Measurements from ENCODE around the gene CFAP69.

The CFAP69 gene

DNA sequence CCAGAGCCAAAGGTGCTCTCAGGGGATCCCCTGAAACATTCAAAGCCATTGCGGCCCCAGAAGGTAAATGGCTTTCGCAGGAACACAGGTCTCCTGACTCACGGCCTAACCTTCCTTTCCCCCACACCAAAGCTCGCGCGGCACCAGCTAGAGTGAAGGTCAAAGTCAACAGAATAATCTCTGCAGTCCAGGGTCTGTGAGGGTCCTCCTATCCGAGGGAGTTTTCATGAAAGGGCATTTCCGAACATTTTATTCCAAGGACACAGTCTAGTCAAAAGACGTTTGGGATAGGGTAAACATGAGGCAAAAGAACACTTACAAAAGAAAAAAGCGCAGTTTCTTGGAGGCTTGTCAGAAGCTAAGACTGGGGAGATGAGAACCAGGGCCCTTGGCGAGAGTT, 34.0 kb upstream of the CFAP69 start:
- Histone ChIP-seq H2BK120ac (ENCODE audit: low read depth, low read length) (peak overlapping the region; percentile 76), H2BK5ac (ENCODE audit: low read length) (peak overlapping the region; percentile 35), H3K23ac (ENCODE audit: low read length) (no peak overlapping the region), H3K79me2 (ENCODE audit: control insufficient read depth, insufficient read depth, low read length) (peaks cover 1% of the 10 kb centered on the region), H3K27me3 (ENCODE audit: insufficient read depth, low read length, poor library complexity) (no peaks in the 10 kb centered on the region), H3K4me2 (ENCODE audit: low read length) (peak overlapping the region; percentile 73), H4K5ac (ENCODE audit: low read length) (peak overlapping the region; percentile 21), H3K18ac (ENCODE audit: low read length) (peak overlapping the region; percentile 66), H4K8ac (ENCODE audit: low read depth, low read length) (no peak overlapping the region), H3K56ac (ENCODE audit: low read length) (peak overlapping the region; percentile 89), H3K4me3 (ENCODE audit: low read length) (peak overlapping the region; percentile 49), H2AK5ac (ENCODE audit: low read length) (no peak overlapping the region), H3K9ac (ENCODE audit: low read length) (peak overlapping the region; percentile 70), H3K27ac (ENCODE audit: low read depth, low read length) (peak overlapping the region; percentile 34), H2BK15ac (replicated peaks; ENCODE audit: low read depth) (no peak overlapping the region), H3K79me1 (ENCODE audit: low read length) (no peaks in the 10 kb centered on the region), H3K4me1 (ENCODE audit: control insufficient read depth, low read depth, low read length) (peaks cover 2% of the 10 kb centered on the region), H3K4ac (ENCODE audit: low read depth, low read length) (no peak overlapping the region), H3K36me3 (ENCODE audit: control insufficient read depth, insufficient read depth, low read length) (no peaks in the 10 kb centered on the region)
- DNase-seq: no peak
- whole genome bisulfite sequencing (ENCODE audit: extremely low coverage, insufficient coverage, low lambda C conversion rate): no CpG with 5 or more reads among the region's 11 CpGs

DNA sequence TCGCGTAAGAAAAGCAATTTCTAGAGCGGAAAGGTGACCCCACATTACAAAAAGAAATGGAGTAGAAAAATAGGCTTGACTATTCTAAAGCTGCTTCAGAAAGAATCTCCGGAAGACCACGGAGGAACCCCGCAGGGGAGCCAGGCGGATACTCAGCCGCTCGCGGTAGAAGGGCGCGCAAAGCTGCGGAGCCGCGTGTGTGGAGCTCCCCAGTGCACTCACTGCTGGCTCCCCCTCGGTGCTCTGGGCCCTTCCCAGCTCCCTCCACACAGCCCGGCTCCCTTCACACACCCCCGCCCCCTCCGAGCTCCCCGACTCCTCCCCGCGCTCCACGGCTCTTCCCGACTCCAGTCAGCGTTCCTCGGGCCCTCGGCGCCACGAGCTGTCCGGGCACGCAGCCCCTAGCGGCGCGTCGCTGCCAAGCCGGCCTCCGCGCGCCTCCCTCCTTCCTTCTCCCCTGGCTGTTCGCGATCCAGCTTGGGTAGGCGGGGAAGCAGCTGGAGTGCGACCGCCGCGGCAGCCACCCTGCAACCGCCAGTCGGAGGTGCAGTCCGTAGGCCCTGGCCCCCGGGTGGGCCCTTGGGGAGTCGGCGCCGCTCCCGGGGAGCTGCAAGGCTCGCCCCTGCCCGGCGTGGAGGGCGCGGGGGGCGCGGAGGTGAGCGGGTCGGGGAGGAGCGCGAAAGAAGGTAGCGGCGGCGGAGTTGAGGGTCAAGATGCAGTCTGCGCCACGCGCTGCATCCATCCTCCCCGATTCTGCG, 33.4 kb upstream of the CFAP69 start, which contains the start of gene STEAP2:
TSS of gene STEAP2 (plus strand) at position 350 of the 758 bp plus-strand sequence. CDS start 13,343 bp downstream, outside the sequence.
- peak within 1 kb of the TSS; percentile 34 for H3K27ac ChIP-seq (ENCODE audit: low read depth, low read length)

DNA sequence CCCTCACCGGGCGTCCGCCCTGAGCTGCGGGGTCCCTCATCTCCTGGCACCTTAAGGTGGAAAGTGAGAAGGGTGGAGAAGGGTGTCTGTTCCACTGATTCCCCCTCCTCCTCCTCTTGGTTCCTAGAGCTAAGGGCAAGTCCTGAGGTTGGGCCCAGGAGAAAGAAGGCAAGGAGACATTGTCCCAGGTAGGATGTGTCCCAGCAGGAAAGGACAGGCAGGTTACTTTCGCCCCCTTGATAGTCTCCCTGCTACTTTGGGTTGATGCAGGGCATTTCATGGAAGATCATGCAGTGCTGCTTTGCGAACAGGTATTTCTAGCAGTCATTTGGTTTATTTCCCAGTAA, 32.9 kb upstream of the CFAP69 start:
- peak; percentile 71 for DNase-seq
- H3K4me1 ChIP-seq (ENCODE audit: control insufficient read depth, low read depth, low read length): peaks cover 2% of the 10 kb centered on the region

More for the DNA sequence above, 33.4 kb upstream of the CFAP69 start, which contains the start of gene STEAP2:
- Histone ChIP-seq H2BK5ac (ENCODE audit: low read length) (peak within 1 kb of the TSS; percentile 35), H3K4me1 (ENCODE audit: control insufficient read depth, low read depth, low read length) (peaks cover 2% of the 10 kb centered on the region), H3K4me3 (ENCODE audit: low read length) (peak within 1 kb of the TSS; percentile 49), H3K4me2 (ENCODE audit: low read length) (peak within 1 kb of the TSS; percentile 87), H4K5ac (ENCODE audit: low read length) (peak within 1 kb of the TSS; percentile 21), H3K23ac (ENCODE audit: low read length) (no peak within 1 kb of the TSS), H2BK120ac (ENCODE audit: low read depth, low read length) (peak within 1 kb of the TSS; percentile 76), H2AK5ac (ENCODE audit: low read length) (no peak within 1 kb of the TSS), H3K18ac (ENCODE audit: low read length) (peak within 1 kb of the TSS; percentile 66), H2BK15ac (replicated peaks; ENCODE audit: low read depth) (peak within 1 kb of the TSS; percentile 64), H3K36me3 (ENCODE audit: control insufficient read depth, insufficient read depth, low read length) (no peaks in the 10 kb centered on the region), H3K79me2 (ENCODE audit: control insufficient read depth, insufficient read depth, low read length) (peaks cover 1% of the 10 kb centered on the region), H3K4ac (ENCODE audit: low read depth, low read length) (peak within 1 kb of the TSS; percentile 85), H4K8ac (ENCODE audit: low read depth, low read length) (no peak within 1 kb of the TSS), H3K9ac (ENCODE audit: low read length) (peak within 1 kb of the TSS; percentile 77), H3K27me3 (ENCODE audit: insufficient read depth, low read length, poor library complexity) (no peaks in the 10 kb centered on the region), H3K79me1 (ENCODE audit: low read length) (no peaks in the 10 kb centered on the region), H3K56ac (ENCODE audit: low read length) (peak within 1 kb of the TSS; percentile 89)
- no CpG with 5 or more reads among the region's 73 CpGs for WGBS (ENCODE audit: extremely low coverage, insufficient coverage, low lambda C conversion rate)
- peak; percentile 98 for DNase-seq

GRCh38 chr7:90213521-90213920, 31.5 kb upstream of the CFAP69 start:
- Histone ChIP-seq H3K4me3 (ENCODE audit: low read length) (no peak overlapping the region), H3K79me1 (ENCODE audit: low read length) (no peaks in the 10 kb centered on the region), H2AK5ac (ENCODE audit: low read length) (no peak overlapping the region), H3K27ac (ENCODE audit: low read depth, low read length) (no peak overlapping the region), H2BK120ac (ENCODE audit: low read depth, low read length) (no peak overlapping the region), H3K27me3 (ENCODE audit: insufficient read depth, low read length, poor library complexity) (no peaks in the 10 kb centered on the region), H4K5ac (ENCODE audit: low read length) (no peak overlapping the region), H3K56ac (ENCODE audit: low read length) (no peak overlapping the region), H2BK15ac (replicated peaks; ENCODE audit: low read depth) (no peak overlapping the region), H3K9ac (ENCODE audit: low read length) (no peak overlapping the region), H3K4me1 (ENCODE audit: control insufficient read depth, low read depth, low read length) (peaks cover 2% of the 10 kb centered on the region), H4K8ac (ENCODE audit: low read depth, low read length) (no peak overlapping the region), H3K4me2 (ENCODE audit: low read length) (no peak overlapping the region), H3K79me2 (ENCODE audit: control insufficient read depth, insufficient read depth, low read length) (peaks cover 1% of the 10 kb centered on the region), H3K23ac (ENCODE audit: low read length) (no peak overlapping the region), H2BK5ac (ENCODE audit: low read length) (no peak overlapping the region), H3K18ac (ENCODE audit: low read length) (no peak overlapping the region), H3K4ac (ENCODE audit: low read depth, low read length) (no peak overlapping the region), H3K36me3 (ENCODE audit: control insufficient read depth, insufficient read depth, low read length) (no peaks in the 10 kb centered on the region)
- no CpG with 5 or more reads among the region's 2 CpGs for WGBS (ENCODE audit: extremely low coverage, insufficient coverage, low lambda C conversion rate)
- DNase-seq: no peak

More for the DNA sequence above, 32.9 kb upstream of the CFAP69 start:
- peak overlapping the region; percentile 87 for H3K4me2 ChIP-seq (ENCODE audit: low read length)
- WGBS (ENCODE audit: extremely low coverage, insufficient coverage, low lambda C conversion rate): no CpG with 5 or more reads among the region's 6 CpGs
- H3K4me3 ChIP-seq (ENCODE audit: low read length): peak overlapping the region; percentile 35
- H3K9ac ChIP-seq (ENCODE audit: low read length): peak overlapping the region; percentile 77
- H4K8ac ChIP-seq (ENCODE audit: low read depth, low read length): no peak overlapping the region
- no peaks in the 10 kb centered on the region for H3K36me3 ChIP-seq (ENCODE audit: control insufficient read depth, insufficient read depth, low read length)
- peaks cover 1% of the 10 kb centered on the region for H3K79me2 ChIP-seq (ENCODE audit: control insufficient read depth, insufficient read depth, low read length)
- peak overlapping the region; percentile 3 for H3K27ac ChIP-seq (ENCODE audit: low read depth, low read length)
- peak overlapping the region; percentile 1 for H2BK5ac ChIP-seq (ENCODE audit: low read length)
- H3K18ac ChIP-seq (ENCODE audit: low read length): peak overlapping the region; percentile 35
- no peaks in the 10 kb centered on the region for H3K27me3 ChIP-seq (ENCODE audit: insufficient read depth, low read length, poor library complexity)
- H2BK15ac ChIP-seq (replicated peaks; ENCODE audit: low read depth): no peak overlapping the region
- H2AK5ac ChIP-seq (ENCODE audit: low read length): no peak overlapping the region
- no peak overlapping the region for H2BK120ac ChIP-seq (ENCODE audit: low read depth, low read length)
- H3K56ac ChIP-seq (ENCODE audit: low read length): peak overlapping the region; percentile 89
- no peaks in the 10 kb centered on the region for H3K79me1 ChIP-seq (ENCODE audit: low read length)
- H4K5ac ChIP-seq (ENCODE audit: low read length): no peak overlapping the region
- no peak overlapping the region for H3K23ac ChIP-seq (ENCODE audit: low read length)
- peak overlapping the region; percentile 85 for H3K4ac ChIP-seq (ENCODE audit: low read depth, low read length)

DNA sequence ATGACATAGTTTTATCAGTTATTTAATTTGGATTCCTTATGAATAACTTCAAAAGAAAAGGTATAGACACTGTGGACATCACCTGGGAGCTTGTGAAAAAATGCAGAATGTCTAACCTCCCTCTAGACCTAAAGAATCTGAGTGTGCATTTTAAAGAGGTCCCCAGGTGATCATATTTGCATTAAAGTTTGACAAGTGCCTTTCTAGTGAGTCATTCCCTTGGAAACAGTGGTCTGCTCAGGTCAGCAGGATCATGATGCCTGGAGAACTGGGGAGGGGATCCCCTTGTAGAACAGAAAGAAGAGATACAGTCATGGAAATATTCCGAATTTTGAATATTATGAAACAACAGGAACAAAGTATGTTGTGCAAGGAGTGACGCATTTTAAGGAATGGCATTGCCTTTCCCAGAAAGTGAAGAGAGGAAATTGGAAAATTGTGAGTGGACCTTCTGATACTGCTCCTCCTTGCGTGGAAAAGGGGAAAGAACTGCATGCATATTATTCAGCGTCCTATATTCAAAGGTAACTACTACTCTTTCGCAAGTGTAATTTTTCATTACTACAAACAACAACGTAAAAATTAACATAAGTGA, 28.8 kb upstream of the CFAP69 start:
- Histone ChIP-seq H3K4me2 (ENCODE audit: low read length) (no peak overlapping the region), H4K5ac (ENCODE audit: low read length) (no peak overlapping the region), H3K27ac (ENCODE audit: low read depth, low read length) (no peak overlapping the region), H3K56ac (ENCODE audit: low read length) (no peak overlapping the region), H3K4me1 (ENCODE audit: control insufficient read depth, low read depth, low read length) (peaks cover 2% of the 10 kb centered on the region), H3K79me2 (ENCODE audit: control insufficient read depth, insufficient read depth, low read length) (peaks cover 6% of the 10 kb centered on the region), H2BK5ac (ENCODE audit: low read length) (no peak overlapping the region), H3K27me3 (ENCODE audit: insufficient read depth, low read length, poor library complexity) (no peaks in the 10 kb centered on the region), H3K36me3 (ENCODE audit: control insufficient read depth, insufficient read depth, low read length) (no peaks in the 10 kb centered on the region), H3K4me3 (ENCODE audit: low read length) (no peak overlapping the region), H3K9ac (ENCODE audit: low read length) (no peak overlapping the region), H3K18ac (ENCODE audit: low read length) (no peak overlapping the region), H4K8ac (ENCODE audit: low read depth, low read length) (no peak overlapping the region), H3K79me1 (ENCODE audit: low read length) (peaks cover 5% of the 10 kb centered on the region), H3K4ac (ENCODE audit: low read depth, low read length) (no peak overlapping the region), H3K23ac (ENCODE audit: low read length) (no peak overlapping the region), H2AK5ac (ENCODE audit: low read length) (no peak overlapping the region), H2BK15ac (replicated peaks; ENCODE audit: low read depth) (no peak overlapping the region), H2BK120ac (ENCODE audit: low read depth, low read length) (no peak overlapping the region)
- no CpG with 5 or more reads among the region's 6 CpGs for WGBS (ENCODE audit: extremely low coverage, insufficient coverage, low lambda C conversion rate)
- peak; percentile 67 for DNase-seq
